GM12874 (cell line): Measurements from ENCODE around the gene GP1BA.

Experiments
- CTCF ChIP-seq: IDR thresholded peaks from 2 replicates; pipeline ENCODE4 v1.5.1; 2011; ENCODE audit warnings: low read depth, mild to moderate bottlenecking, control low read depth, low read length, moderate library complexity; ENCODE audit not compliant: insufficient read depth

The GP1BA gene

GRCh38 chr17:4928881-4929280 lies 3.2 kb upstream of the GP1BA start:
- no peak for TF ChIP-seq CTCF

- no peak for TF ChIP-seq CTCF
Measured at GRCh38 chr17:4932756-4933155, 679 bp downstream of the GP1BA start.

GRCh38 chr17:4933646-4934045 lies 1.6 kb downstream of the GP1BA start:
- no peak for TF ChIP-seq CTCF

- peak; percentile 38 for TF ChIP-seq CTCF
Measured at GRCh38 chr17:4934173-4934979, 2.3 kb downstream of the GP1BA start.

GRCh38 chr17:4935650-4936049 lies 3.6 kb downstream of the GP1BA start:
- no peak for TF ChIP-seq CTCF

- TF ChIP-seq CTCF = no peak
Measured at GRCh38 chr17:4936436-4936835, 4.4 kb downstream of the GP1BA start.

GRCh38 chr17:4937553-4937952 lies 5.5 kb downstream of the GP1BA start:
- no peak for TF ChIP-seq CTCF

- TF ChIP-seq CTCF = no peak
Measured at GRCh38 chr17:4938069-4938491, 6.0 kb downstream of the GP1BA start.
